Gastroesophageal sphincter (tissue), 4 donors: ENCODE data around the gene EEF2. TPM values are rescaled to one million over a fixed set of nuclear protein-coding genes. Genes with fewer than 3 reads are reported as not detected.
"Not testable (repeated sequence)": the region's sequence is repeated elsewhere in the genome, so short reads cannot be mapped to it uniquely, and the experiment has no call there.

Experiments
- ATAC-seq: fragments of 150-250 bp; one replicate; pipeline ENCODE4 v1.9.1; 2016; ENCODE audit warnings: mild to moderate bottlenecking, moderate library complexity
- H3K27ac ChIP-seq, 4 donors: fragments of 200-600 bp; sonication (generic) in 3 of 4; 1 replicate in 3 of 4; 2 replicates in 1 of 4; pipeline ENCODE4 v1.5.1; 2016 to 2019
- H3K27me3 ChIP-seq: fragments of 200-600 bp; sonication (generic); one replicate; pipeline ENCODE4 v1.5.1; 2019
- H3K36me3 ChIP-seq, 2 donors: fragments of 200-600 bp; sonication (generic); one replicate each; pipeline ENCODE4 v1.5.1; 2019; ENCODE audit warnings: control low read depth in 1 of 2
- H3K4me1 ChIP-seq, 3 donors: fragments of 200-600 bp; sonication (generic); 1 replicate in 2 of 3; 2 replicates in 1 of 3; pipeline ENCODE4 v1.5.1; 2016 to 2019; ENCODE audit warnings: control low read depth in 2 of 3
- H3K4me3 ChIP-seq, 2 donors: fragments of 200-600 bp; sonication (generic); one replicate each; pipeline ENCODE4 v1.5.1; 2019; ENCODE audit warnings: mild to moderate bottlenecking in 1 of 2, moderate library complexity in 1 of 2
- H3K9me3 ChIP-seq, 3 donors: fragments of 200-600 bp; sonication (generic); one replicate each; pipeline ENCODE4 v1.5.1; 2017 to 2019; ENCODE audit warnings: control low read depth in 2 of 3
- CTCF ChIP-seq, 4 experiments: fragments of 200-600 bp in 2 of 4; fragments of 450-650 bp in 2 of 4; sonication (generic) in 1 of 4; IDR thresholded peaks; one replicate each; pipeline ENCODE4 v1.5.1; 2017 to 2019; ENCODE audit warnings: antibody characterized with exemption in 4 of 4, mild to moderate bottlenecking in 2 of 4, moderate library complexity in 2 of 4
- EP300 ChIP-seq: sonication (generic); formaldehyde crosslinking; IDR thresholded peaks from one replicate; pipeline ENCODE4 v1.6.1; 2017; ENCODE audit warnings: antibody characterized with exemption, mild to moderate bottlenecking
- POLR2A ChIP-seq, 2 donors: fragments of 450-650 bp; IDR thresholded peaks; one replicate each; pipeline ENCODE4 v1.6.1; 2017; ENCODE audit warnings: antibody characterized with exemption in 2 of 2, mild to moderate bottlenecking in 2 of 2, moderate library complexity in 1 of 2
- POLR2AphosphoS5 ChIP-seq: sonication (generic); formaldehyde crosslinking; IDR thresholded peaks from one replicate; pipeline ENCODE4 v1.6.1; 2017; ENCODE audit warnings: antibody characterized with exemption
- WGBS, 2 donors: methylation state at CpG; one replicate each; pipeline ENCODE4 v1.1.5; 2018; ENCODE audit warnings: low coverage in 1 of 2; 5-methylcytosine and 5-hydroxymethylcytosine counted together
- total RNA-seq, 4 donors: library from RNA; depleted of rRNA; stranded (reverse); fragments of >200 nt; gene quantifications; one replicate each; pipeline ENCODE4 v1.1.0, GENCODE V29; 2016

Gene EEF2
- total RNA-seq, 4 donors from 2014 or later: 2,212 to 2,463 (median 2,311) TPM

GRCh38 chr19:4013886-4014540, 28.8 kb upstream of the EEF2 start:
- WGBS, 2 donors: 80% methylated on average over 1 of the region's 20 CpGs; no CpG with 5 or more reads in 1 of the 2 donors
- TF ChIP-seq POLR2A (IDR thresholded peaks at IDR 0.05): no peak
- TF ChIP-seq EP300: no peak
- no peak for TF ChIP-seq POLR2AphosphoS5
- no peak for TF ChIP-seq CTCF (IDR thresholded peaks at IDR 0.05)
- H3K9me3 ChIP-seq: no peaks in the 10 kb centered on the region
- no peak for ATAC-seq
- peaks cover 0 to 94% (median 51%) of the 10 kb centered on the region in 3 donors for H3K4me1 ChIP-seq
- H3K4me3 ChIP-seq: no peak overlapping the region
- peaks cover 0 to 39% of the 10 kb centered on the region in 2 donors for H3K36me3 ChIP-seq
- peak overlapping the region in 3 of 4 donors; percentile 78 to 87 (median 83) for H3K27ac ChIP-seq
- no peaks in the 10 kb centered on the region for H3K27me3 ChIP-seq

- TF ChIP-seq POLR2AphosphoS5 (no peak), EP300 (no peak), CTCF (IDR thresholded peaks at IDR 0.05) (no peak), POLR2A (IDR thresholded peaks at IDR 0.05) (no peak)
- Histone ChIP-seq H3K4me1 (peaks cover 0 to 94% (median 59%) of the 10 kb centered on the region in 3 donors), H3K27me3 (no peaks in the 10 kb centered on the region), H3K4me3 (no peak overlapping the region), H3K27ac (peak overlapping the region in 2 of 4 donors; percentile 78 to 83), H3K9me3 (no peaks in the 10 kb centered on the region), H3K36me3 (peaks cover 0 to 33% of the 10 kb centered on the region in 2 donors)
- ATAC-seq: no peak
- WGBS, 2 donors: 76% methylated on average over 11 of the region's 33 CpGs; no CpG with 5 or more reads in 1 of the 2 donors
Observed at GRCh38 chr19:4012975-4013634, 27.8 kb upstream of the EEF2 start.

- H3K36me3 ChIP-seq: peaks cover 0 to 31% of the 10 kb centered on the region in 2 donors
- H3K4me1 ChIP-seq: peaks cover 0 to 92% (median 59%) of the 10 kb centered on the region in 3 donors
- no peaks in the 10 kb centered on the region for H3K27me3 ChIP-seq
- ATAC-seq: no peak
- H3K9me3 ChIP-seq: no peaks in the 10 kb centered on the region
- 45 to 85% methylated on average over 4 to 15 of the region's 27 CpGs for WGBS, 2 donors
- H3K4me3 ChIP-seq: no peak overlapping the region
- peak; percentile 81 for TF ChIP-seq POLR2AphosphoS5
- no peak for TF ChIP-seq CTCF (IDR thresholded peaks at IDR 0.05)
- H3K27ac ChIP-seq: peak overlapping the region in 3 of 4 donors; percentile 58 to 83 (median 78)
Observed at GRCh38 chr19:4012092-4012974, 27.1 kb upstream of the EEF2 start.

- H3K4me1 ChIP-seq: peaks cover 0 to 91% (median 59%) of the 10 kb centered on the region in 3 donors
- peak overlapping the region in 3 of 4 donors; percentile 69 to 97 (median 95) for H3K27ac ChIP-seq
- not testable (repeated sequence) for H3K9me3 ChIP-seq, H3K27me3 ChIP-seq, ATAC-seq
- H3K36me3 ChIP-seq: peaks cover 0 to 24% of the 10 kb centered on the region in 2 donors
- H3K4me3 ChIP-seq: peak overlapping the region in 1 of 2 donors; percentile 27
- no CpG with 5 or more reads among the region's 6 CpGs for WGBS, 2 donors
Observed at GRCh38 chr19:4011430-4011829, 26.2 kb upstream of the EEF2 start.

GRCh38 chr19:4010808-4011110, 25.5 kb upstream of the EEF2 start:
- no peaks in the 10 kb centered on the region for H3K9me3 ChIP-seq
- no peak for ATAC-seq
- H3K36me3 ChIP-seq: peaks cover 0 to 24% of the 10 kb centered on the region in 2 donors
- no peaks in the 10 kb centered on the region for H3K27me3 ChIP-seq
- peak overlapping the region in 3 of 4 donors; percentile 69 to 97 (median 95) for H3K27ac ChIP-seq
- H3K4me1 ChIP-seq: peaks cover 0 to 89% (median 53%) of the 10 kb centered on the region in 3 donors
- peak overlapping the region in 1 of 2 donors; percentile 27 for H3K4me3 ChIP-seq
- WGBS, 2 donors: 20% methylated on average over 1 of the region's 14 CpGs; no CpG with 5 or more reads in 1 of the 2 donors
- TF ChIP-seq POLR2AphosphoS5 (no peak), POLR2A (IDR thresholded peaks at IDR 0.05) (no peak), CTCF (IDR thresholded peaks at IDR 0.05) (no peak), EP300 (no peak)
